GM23338 (cell line): ENCODE data around the gene ADAMTSL4. TPM values are rescaled to one million over a fixed set of nuclear protein-coding genes. Genes with fewer than 3 reads are reported as not detected.

ENCODE experiments used
- ATAC-seq: fragments of 200-7000 bp; cut with Tn5 transposase; 3 replicates; pipeline ENCODE4 v1.9.1; 2020
- DNase-seq: peaks from one replicate; pipeline ENCODE4 v3.0.0-alpha.2; 2015; ENCODE audit warnings: low spot score
- H2AFZ ChIP-seq: fragments of 200-600 bp; sonication (generic); 2 replicates; pipeline ENCODE4 v1.8.0; 2016; ENCODE audit warnings: antibody characterized with exemption, mild to moderate bottlenecking, moderate library complexity
- H3F3A ChIP-seq: fragments of 200-600 bp; sonication (generic); replicated peaks from 2 replicates; pipeline ENCODE4 v1.8.0; 2017; ENCODE audit warnings: antibody characterized with exemption, mixed run types, low read depth
- H3K27ac ChIP-seq: fragments of 200-600 bp; sonication (generic); 2 replicates; pipeline ENCODE4 v1.6.1; 2016; ENCODE audit warnings: low read depth
- H3K27me3 ChIP-seq: fragments of 200-600 bp; sonication (generic); 2 replicates; pipeline ENCODE4 v1.8.0; 2016; ENCODE audit warnings: mild to moderate bottlenecking, mixed run types, moderate library complexity; ENCODE audit not compliant: insufficient read depth
- H3K36me3 ChIP-seq: fragments of 200-600 bp; sonication (generic); 2 replicates; pipeline ENCODE4 v1.8.0; 2016; ENCODE audit warnings: mild to moderate bottlenecking; ENCODE audit not compliant: insufficient read depth
- H3K4me1 ChIP-seq: fragments of 200-600 bp; sonication (generic); 2 replicates; pipeline ENCODE4 v1.8.0; 2016; ENCODE audit warnings: mild to moderate bottlenecking, moderate library complexity; ENCODE audit not compliant: insufficient read depth
- H3K4me2 ChIP-seq: fragments of 200-600 bp; sonication (generic); 2 replicates; pipeline ENCODE4 v1.7.1; 2017; ENCODE audit warnings: mixed run types
- H3K4me3 ChIP-seq: fragments of 200-600 bp; sonication (generic); 2 replicates; pipeline ENCODE4 v1.6.1; 2016; ENCODE audit warnings: mixed run types
- H3K79me2 ChIP-seq: fragments of 200-600 bp; sonication (generic); replicated peaks from 2 replicates; pipeline ENCODE4 v1.8.0; 2017; ENCODE audit warnings: mild to moderate bottlenecking; ENCODE audit not compliant: insufficient read depth
- H3K9me2 ChIP-seq: fragments of 200-600 bp; sonication (generic); 2 replicates; pipeline ENCODE4 v1.8.0; 2017; ENCODE audit not compliant: insufficient read depth
- H4K20me1 ChIP-seq: fragments of 200-600 bp; sonication (generic); replicated peaks from 2 replicates; pipeline ENCODE4 v1.8.0; 2017; ENCODE audit warnings: mild to moderate bottlenecking; ENCODE audit not compliant: insufficient read depth
- H3K27ac Mint-ChIP-seq: 2 replicates; pipeline ENCODE4 v1.8.0; 2020; ENCODE audit warnings: inconsistent platforms, mild to moderate bottlenecking, moderate library complexity, mixed read lengths
- H3K27me3 Mint-ChIP-seq: 3 replicates; pipeline ENCODE4 v1.8.0; 2022; ENCODE audit warnings: low read depth, mild to moderate bottlenecking, moderate library complexity, mixed read lengths, inconsistent platforms; ENCODE audit not compliant: insufficient read depth, poor library complexity
- H3K36me3 Mint-ChIP-seq: 3 replicates; pipeline ENCODE4 v1.8.0; 2021; ENCODE audit warnings: low read depth, mild to moderate bottlenecking, inconsistent platforms, moderate library complexity, mixed read lengths
- H3K4me1 Mint-ChIP-seq: 3 replicates; pipeline ENCODE4 v1.8.0; 2020; ENCODE audit warnings: mild to moderate bottlenecking, inconsistent platforms, mixed read lengths
- H3K4me3 Mint-ChIP-seq: 3 replicates; pipeline ENCODE4 v1.8.0; 2021; ENCODE audit warnings: moderate library complexity, mild to moderate bottlenecking, inconsistent platforms, mixed read lengths
- H3K9me3 Mint-ChIP-seq: 3 replicates; pipeline ENCODE4 v1.8.0; 2020; ENCODE audit warnings: moderate library complexity, mild to moderate bottlenecking, inconsistent platforms, mixed read lengths
- EZH2 ChIP-seq: fragments of 200-600 bp; sonication (generic); IDR thresholded peaks from one replicate; pipeline ENCODE4 v1.8.0; 2017; ENCODE audit warnings: antibody characterized with exemption, mild to moderate bottlenecking, low read depth; ENCODE audit not compliant: unreplicated experiment
- EZH2phosphoT487 ChIP-seq: fragments of 200-600 bp; sonication (generic); IDR thresholded peaks from one replicate; pipeline ENCODE4 v1.8.1; 2018; ENCODE audit warnings: antibody characterized with exemption; ENCODE audit not compliant: unreplicated experiment
- NANOG ChIP-seq: IDR thresholded peaks from 2 replicates; pipeline ENCODE4 v1.6.1; 2016; ENCODE audit warnings: antibody characterized with exemption, borderline replicate concordance
- STAT1 ChIP-seq: IDR thresholded peaks from one replicate; pipeline ENCODE4 v1.6.1; 2016; ENCODE audit warnings: antibody characterized with exemption; ENCODE audit not compliant: unreplicated experiment
- ZNF114 ChIP-seq: fragments of 250-450 bp; sonication (Bioruptor Pico); IDR thresholded peaks from 2 replicates; pipeline ENCODE4 v1.5.0; 2020; ENCODE audit warnings: mild to moderate bottlenecking, moderate library complexity
- polyA plus RNA-seq: library from polyadenylated mRNA; unstranded; fragments of >200 nt; fragmentation: Nextera tagmentation; extraction: Ambion mirVana; gene quantifications from 2 replicates; pipeline ENCODE4 v1.2.1, GENCODE V29; 2016
- total RNA-seq: library from RNA; depleted of rRNA; stranded (reverse); fragments of >200 nt; shearing (Covaris generic); gene quantifications from 2 replicates; pipeline ENCODE4 v1.2.3, GENCODE V29; 2014
- TF ChIP-seq, protein P1 (sequence below): fragments of 250-450 bp; sonication (Bioruptor Pico); IDR thresholded peaks from 2 replicates; pipeline ENCODE4 v1.5.0; 2020; ENCODE audit warnings: mild to moderate bottlenecking, moderate library complexity

ADAMTSL4 gene
- total and polyA plus RNA-seq, 2 experiments from 2014 or later, result 5.3 to 5.8 TPM

DNA sequence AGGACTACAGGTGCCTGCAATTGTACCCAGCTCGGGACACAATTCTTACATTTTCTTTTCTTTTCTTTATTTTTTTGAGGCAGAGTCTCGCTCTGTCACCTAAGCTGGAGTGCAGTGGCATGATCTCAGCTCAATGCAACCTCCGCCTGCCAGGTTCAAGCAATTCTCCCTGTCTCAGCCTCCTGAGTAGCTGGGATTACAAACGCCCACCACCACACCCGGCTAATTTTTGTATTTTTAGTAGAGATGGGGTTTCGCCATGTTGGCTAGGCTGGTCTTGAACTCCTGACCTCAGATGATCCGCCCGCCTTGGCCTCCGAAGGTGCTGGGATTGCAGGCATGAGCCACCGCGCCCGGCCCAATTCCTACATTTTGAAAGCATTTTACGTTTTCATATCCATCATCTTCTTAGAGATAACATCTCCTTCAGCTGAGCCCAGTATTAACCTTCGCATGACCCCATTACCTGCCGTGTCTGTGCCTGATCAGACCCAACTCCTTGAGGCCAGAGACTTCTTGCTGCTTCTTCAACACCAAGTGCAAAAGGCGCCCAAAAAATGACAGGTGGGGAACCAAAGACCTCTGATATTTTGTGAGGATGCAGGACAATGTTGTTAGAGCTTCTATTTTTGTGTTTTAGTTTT lies 2.8 kb upstream of the ADAMTSL4 start:
- no peak overlapping the region for H3K4me3 Mint-ChIP-seq
- Histone ChIP-seq H3K79me2 (no peaks in the 10 kb centered on the region), H3K4me2 (no peak overlapping the region), H3K4me1 (no peaks in the 10 kb centered on the region; the same call in 1 of the 2 replicates), H3F3A (peaks cover 9% of the 10 kb centered on the region), H4K20me1 (no peaks in the 10 kb centered on the region), H3K36me3 (no peaks in the 10 kb centered on the region), H3K4me3 (no peak overlapping the region), H2AFZ (no peak overlapping the region), H3K9me2 (no peaks in the 10 kb centered on the region), H3K27ac (no peak overlapping the region), H3K27me3 (peaks cover 30% of the 10 kb centered on the region)
- ATAC-seq, result no peak
- H3K27me3 Mint-ChIP-seq, result peaks cover 29% of the 10 kb centered on the region
- DNase-seq, result peak; percentile 1
- H3K4me1 Mint-ChIP-seq, result peaks cover 13% of the 10 kb centered on the region
- TF ChIP-seq EZH2 (no peak), STAT1 (no peak)
- H3K36me3 Mint-ChIP-seq, result no peaks in the 10 kb centered on the region; the same call in 2 of the 3 replicates
- H3K27ac Mint-ChIP-seq, result no peak overlapping the region
- H3K9me3 Mint-ChIP-seq, result no peaks in the 10 kb centered on the region

DNA sequence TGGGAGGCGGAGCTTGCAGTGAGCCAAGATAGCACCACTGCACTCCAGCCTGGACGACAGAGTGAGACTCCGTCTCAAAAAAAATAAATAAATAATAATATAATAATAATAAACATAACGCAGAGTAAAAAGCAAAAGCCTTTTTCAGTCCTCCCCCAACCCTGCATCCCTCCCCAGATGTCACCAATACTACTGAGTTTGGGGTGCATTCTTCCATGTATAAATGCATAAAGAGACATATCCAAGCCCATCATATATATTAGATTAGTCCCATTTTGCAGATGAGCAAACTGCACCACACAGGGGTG lies 930 bp upstream of the ADAMTSL4 start:
- peak overlapping the region; percentile 89 for H3K4me2 ChIP-seq
- H3K36me3 ChIP-seq, result no peaks in the 10 kb centered on the region
- Mint-ChIP-seq H3K27me3 (peaks cover 32% of the 10 kb centered on the region), H3K4me3 (peak overlapping the region; percentile 74), H3K4me1 (peaks cover 24% of the 10 kb centered on the region), H3K9me3 (no peaks in the 10 kb centered on the region), H3K27ac (no peak overlapping the region), H3K36me3 (no peaks in the 10 kb centered on the region; the same call in 2 of the 3 replicates)
- H3K27me3 ChIP-seq, result peaks cover 30% of the 10 kb centered on the region
- DNase-seq (no peak), ATAC-seq (no peak)
- no peaks in the 10 kb centered on the region for H3K79me2 ChIP-seq
- peaks cover 11% of the 10 kb centered on the region; the same call in 1 of the 2 replicates for H3K4me1 ChIP-seq
- H3K27ac ChIP-seq, result no peak overlapping the region
- H2AFZ ChIP-seq, result peak overlapping the region; percentile 99
- H3K9me2 ChIP-seq, result no peaks in the 10 kb centered on the region
- H4K20me1 ChIP-seq, result no peaks in the 10 kb centered on the region
- peak overlapping the region; percentile 83 for H3K4me3 ChIP-seq
- TF ChIP-seq EZH2 (no peak), ZNF114 (CRISPR knock-in tag) (no peak), EZH2phosphoT487 (no peak), NANOG (no peak)
- TF ChIP-seq, protein P1, sequence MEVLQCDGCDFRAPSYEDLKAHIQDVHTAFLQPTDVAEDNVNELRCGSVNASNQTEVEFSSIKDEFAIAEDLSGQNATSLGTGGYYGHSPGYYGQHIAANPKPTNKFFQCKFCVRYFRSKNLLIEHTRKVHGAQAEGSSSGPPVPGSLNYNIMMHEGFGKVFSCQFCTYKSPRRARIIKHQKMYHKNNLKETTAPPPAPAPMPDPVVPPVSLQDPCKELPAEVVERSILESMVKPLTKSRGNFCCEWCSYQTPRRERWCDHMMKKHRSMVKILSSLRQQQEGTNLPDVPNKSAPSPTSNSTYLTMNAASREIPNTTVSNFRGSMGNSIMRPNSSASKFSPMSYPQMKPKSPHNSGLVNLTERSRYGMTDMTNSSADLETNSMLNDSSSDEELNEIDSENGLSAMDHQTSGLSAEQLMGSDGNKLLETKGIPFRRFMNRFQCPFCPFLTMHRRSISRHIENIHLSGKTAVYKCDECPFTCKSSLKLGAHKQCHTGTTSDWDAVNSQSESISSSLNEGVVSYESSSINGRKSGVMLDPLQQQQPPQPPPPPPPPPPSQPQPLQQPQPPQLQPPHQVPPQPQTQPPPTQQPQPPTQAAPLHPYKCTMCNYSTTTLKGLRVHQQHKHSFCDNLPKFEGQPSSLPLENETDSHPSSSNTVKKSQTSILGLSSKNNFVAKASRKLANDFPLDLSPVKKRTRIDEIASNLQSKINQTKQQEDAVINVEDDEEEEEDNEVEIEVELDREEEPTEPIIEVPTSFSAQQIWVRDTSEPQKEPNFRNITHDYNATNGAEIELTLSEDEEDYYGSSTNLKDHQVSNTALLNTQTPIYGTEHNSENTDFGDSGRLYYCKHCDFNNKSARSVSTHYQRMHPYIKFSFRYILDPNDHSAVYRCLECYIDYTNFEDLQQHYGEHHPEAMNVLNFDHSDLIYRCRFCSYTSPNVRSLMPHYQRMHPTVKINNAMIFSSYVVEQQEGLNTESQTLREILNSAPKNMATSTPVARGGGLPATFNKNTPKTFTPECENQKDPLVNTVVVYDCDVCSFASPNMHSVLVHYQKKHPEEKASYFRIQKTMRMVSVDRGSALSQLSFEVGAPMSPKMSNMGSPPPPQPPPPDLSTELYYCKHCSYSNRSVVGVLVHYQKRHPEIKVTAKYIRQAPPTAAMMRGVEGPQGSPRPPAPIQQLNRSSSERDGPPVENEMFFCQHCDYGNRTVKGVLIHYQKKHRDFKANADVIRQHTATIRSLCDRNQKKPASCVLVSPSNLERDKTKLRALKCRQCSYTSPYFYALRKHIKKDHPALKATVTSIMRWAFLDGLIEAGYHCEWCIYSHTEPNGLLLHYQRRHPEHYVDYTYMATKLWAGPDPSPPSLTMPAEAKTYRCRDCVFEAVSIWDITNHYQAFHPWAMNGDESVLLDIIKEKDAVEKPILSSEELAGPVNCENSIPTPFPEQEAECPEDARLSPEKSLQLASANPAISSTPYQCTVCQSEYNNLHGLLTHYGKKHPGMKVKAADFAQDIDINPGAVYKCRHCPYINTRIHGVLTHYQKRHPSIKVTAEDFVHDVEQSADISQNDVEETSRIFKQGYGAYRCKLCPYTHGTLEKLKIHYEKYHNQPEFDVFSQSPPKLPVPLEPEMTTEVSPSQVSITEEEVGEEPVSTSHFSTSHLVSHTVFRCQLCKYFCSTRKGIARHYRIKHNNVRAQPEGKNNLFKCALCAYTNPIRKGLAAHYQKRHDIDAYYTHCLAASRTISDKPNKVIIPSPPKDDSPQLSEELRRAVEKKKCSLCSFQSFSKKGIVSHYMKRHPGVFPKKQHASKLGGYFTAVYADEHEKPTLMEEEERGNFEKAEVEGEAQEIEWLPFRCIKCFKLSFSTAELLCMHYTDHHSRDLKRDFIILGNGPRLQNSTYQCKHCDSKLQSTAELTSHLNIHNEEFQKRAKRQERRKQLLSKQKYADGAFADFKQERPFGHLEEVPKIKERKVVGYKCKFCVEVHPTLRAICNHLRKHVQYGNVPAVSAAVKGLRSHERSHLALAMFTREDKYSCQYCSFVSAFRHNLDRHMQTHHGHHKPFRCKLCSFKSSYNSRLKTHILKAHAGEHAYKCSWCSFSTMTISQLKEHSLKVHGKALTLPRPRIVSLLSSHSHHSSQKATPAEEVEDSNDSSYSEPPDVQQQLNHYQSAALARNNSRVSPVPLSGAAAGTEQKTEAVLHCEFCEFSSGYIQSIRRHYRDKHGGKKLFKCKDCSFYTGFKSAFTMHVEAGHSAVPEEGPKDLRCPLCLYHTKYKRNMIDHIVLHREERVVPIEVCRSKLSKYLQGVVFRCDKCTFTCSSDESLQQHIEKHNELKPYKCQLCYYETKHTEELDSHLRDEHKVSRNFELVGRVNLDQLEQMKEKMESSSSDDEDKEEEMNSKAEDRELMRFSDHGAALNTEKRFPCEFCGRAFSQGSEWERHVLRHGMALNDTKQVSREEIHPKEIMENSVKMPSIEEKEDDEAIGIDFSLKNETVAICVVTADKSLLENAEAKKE (CRISPR knock-in tag), result no peak
- H3F3A ChIP-seq, result peaks cover 9% of the 10 kb centered on the region
